Stimulated activated naive B cell treated with anti-CD40 and anti-IgM and Interleukin-4, amounts not matched to agents 10 μg/mL and 1 μg/mL and 100 μg/mL, for 72 hours (primary cell): ENCODE results near the gene IL1A.
A peak's percentile ranks its signal among the peaks of the same experiment; 100 is the strongest.

ENCODE experiments used
- ATAC-seq, 2 donors: fragments of 150-1000 bp; cut with Tn5 transposase; replicated peaks; 2 replicates each; pipeline ENCODE4 v1.10.0; 2021; ENCODE audit warnings: moderate library complexity in 1 of 2
- DNase-seq: peaks from one replicate; pipeline ENCODE4 v3.0.0; 2021
- H3K27ac Mint-ChIP-seq: one replicate; pipeline ENCODE4 v1.8.0; 2022; ENCODE audit warnings: mild to moderate bottlenecking, mixed read lengths
- H3K27me3 Mint-ChIP-seq, 2 donors: one replicate each; pipeline ENCODE4 v1.8.0; 2022; ENCODE audit warnings: mixed read lengths in 2 of 2
- H3K36me3 Mint-ChIP-seq, 2 donors: one replicate each; pipeline ENCODE4 v1.8.0; 2022; ENCODE audit warnings: mixed read lengths in 2 of 2, mild to moderate bottlenecking in 1 of 2
- H3K4me1 Mint-ChIP-seq, 2 donors: one replicate each; pipeline ENCODE4 v1.8.0; 2022; ENCODE audit warnings: mixed read lengths in 2 of 2, mild to moderate bottlenecking in 1 of 2
- H3K4me3 Mint-ChIP-seq, 2 donors: one replicate each; pipeline ENCODE4 v1.8.0; 2022; ENCODE audit warnings: mild to moderate bottlenecking in 2 of 2, mixed read lengths in 2 of 2, moderate library complexity in 1 of 2
- H3K9me3 Mint-ChIP-seq, 2 donors: one replicate each; pipeline ENCODE4 v1.8.0; 2022; ENCODE audit warnings: mixed read lengths in 2 of 2, mild to moderate bottlenecking in 1 of 2

IL1A gene

GRCh38 chr2:112726487-112727190 is 57.7 kb downstream of the IL1A start:
- H3K27ac Mint-ChIP-seq: peak overlapping the region; percentile 94
- DNase-seq: peak; percentile 94
- H3K4me1 Mint-ChIP-seq: peaks cover 32 to 47% of the 10 kb centered on the region in 2 donors
- no peaks in the 10 kb centered on the region for H3K9me3 Mint-ChIP-seq
- peaks cover 0 to 5% of the 10 kb centered on the region in 2 donors for H3K27me3 Mint-ChIP-seq
- peak overlapping the region; percentile 56 to 70 for H3K4me3 Mint-ChIP-seq
- ATAC-seq: peak; percentile 93 to 94
- no peaks in the 10 kb centered on the region for H3K36me3 Mint-ChIP-seq

GRCh38 chr2:112725545-112726457 is 58.5 kb downstream of the IL1A start:
- no peaks in the 10 kb centered on the region for H3K36me3 Mint-ChIP-seq
- peak overlapping the region; percentile 94 for H3K27ac Mint-ChIP-seq
- peaks cover 0 to 5% of the 10 kb centered on the region in 2 donors for H3K27me3 Mint-ChIP-seq

GRCh38 chr2:112724591-112725525 is 59.4 kb downstream of the IL1A start:
- Mint-ChIP-seq H3K27me3 (peaks cover 0 to 5% of the 10 kb centered on the region in 2 donors), H3K27ac (peak overlapping the region; percentile 73), H3K4me1 (peaks cover 36 to 56% of the 10 kb centered on the region in 2 donors), H3K9me3 (no peaks in the 10 kb centered on the region), H3K36me3 (no peaks in the 10 kb centered on the region), H3K4me3 (no peak overlapping the region)
- DNase-seq (no peak), ATAC-seq (no peak)

More at GRCh38 chr2:112725545-112726457, 58.5 kb downstream of the IL1A start:
- H3K4me1 Mint-ChIP-seq: peaks cover 32 to 49% of the 10 kb centered on the region in 2 donors
- DNase-seq: peak; percentile 70
- H3K9me3 Mint-ChIP-seq: no peaks in the 10 kb centered on the region
- ATAC-seq: peak; percentile 68 to 72
- H3K4me3 Mint-ChIP-seq: peak overlapping the region; percentile 70 to 75

GRCh38 chr2:112723995-112724394 is 60.3 kb downstream of the IL1A start:
- Mint-ChIP-seq H3K27ac (no peak overlapping the region), H3K27me3 (peaks cover 0 to 5% of the 10 kb centered on the region in 2 donors), H3K9me3 (no peaks in the 10 kb centered on the region), H3K4me3 (no peak overlapping the region), H3K4me1 (peaks cover 36 to 56% of the 10 kb centered on the region in 2 donors), H3K36me3 (no peaks in the 10 kb centered on the region)
- DNase-seq (no peak), ATAC-seq (no peak)
